Right forelimb (tissue), 1 donor: ENCODE measurements around the gene ZYX.
"Not testable (repeated sequence)": the region's sequence is repeated elsewhere in the genome, so short reads cannot be mapped to it uniquely, and the experiment has no call there.

Source experiments
- DNase-seq: peaks from one replicate; pipeline ENCODE4 v3.0.0-alpha.2; 2018

ZYX gene

GRCh38 chr7:143387156-143387975, 6.2 kb downstream of the ZYX start:
- DNase-seq: no peak

- DNase-seq: no peak
Observed at GRCh38 chr7:143388051-143388450, 6.9 kb downstream of the ZYX start.

GRCh38 chr7:143388491-143389101, 7.5 kb downstream of the ZYX start:
- DNase-seq: no peak

- peak; percentile 32 for DNase-seq
Observed at GRCh38 chr7:143389316-143390103, 8.4 kb downstream of the ZYX start.

- peak; percentile 41 for DNase-seq
Observed at GRCh38 chr7:143390104-143390772, 9.1 kb downstream of the ZYX start.

GRCh38 chr7:143390773-143391317, 9.7 kb downstream of the ZYX start:
- peak; percentile 41 for DNase-seq

- DNase-seq: peak; percentile 48
Observed at GRCh38 chr7:143391462-143392404, 10.6 kb downstream of the ZYX start.

GRCh38 chr7:143392427-143392826, 11.3 kb downstream of the ZYX start:
- not testable (repeated sequence) for DNase-seq

GRCh38 chr7:143392875-143393266, 11.7 kb downstream of the ZYX start:
- DNase-seq: no peak

- peak; percentile 45 for DNase-seq
Observed at GRCh38 chr7:143393267-143394041, 12.3 kb downstream of the ZYX start.

GRCh38 chr7:143394068-143394467, 12.9 kb downstream of the ZYX start:
- DNase-seq: no peak

GRCh38 chr7:143394777-143395176, 13.6 kb downstream of the ZYX start:
- no peak for DNase-seq

GRCh38 chr7:143395187-143396149, 14.3 kb downstream of the ZYX start:
- DNase-seq: peak; percentile 41

GRCh38 chr7:143396182-143396581, 15.0 kb downstream of the ZYX start:
- DNase-seq: peak; percentile 34

GRCh38 chr7:143396625-143397556, 15.7 kb downstream of the ZYX start:
- peak; percentile 36 for DNase-seq

- peak; percentile 31 for DNase-seq
Observed at GRCh38 chr7:143397710-143398530, 16.8 kb downstream of the ZYX start.

GRCh38 chr7:143398616-143399015, 17.5 kb downstream of the ZYX start:
- DNase-seq: peak; percentile 35
